ENCODE results near the gene KRT4. TPM values are rescaled to one million over a fixed set of nuclear protein-coding genes. Genes with fewer than 3 reads are reported as not detected.
"Not testable (repeated sequence)": the region's sequence is repeated elsewhere in the genome, so short reads cannot be mapped to it uniquely, and the experiment has no call there.

KRT4 gene
- total RNA-seq (not detected), polyA plus RNA-seq (not detected)

- Mint-ChIP-seq H3K9me3 (no peaks in the 10 kb centered on the region), H3K4me3 (no peak within 1 kb of the TSS), H3K27me3 (peaks cover 15 to 19% of the 10 kb centered on the region in 2 donors), H3K4me1 (peaks cover 3 to 5% (median 4%) of the 10 kb centered on the region in 3 donors), H3K36me3 (no peaks in the 10 kb centered on the region), H3K27ac (peak within 1 kb of the TSS in 2 of 8 donors; percentile 5 to 37)
- POLR2A ChIA-PET, result no interaction called here
- Histone ChIP-seq H3K36me3 (ENCODE audit: insufficient read depth, low read length) (no peaks in the 10 kb centered on the region), H3K4me1 (ENCODE audit: insufficient read depth, low read length) (peaks cover 14% of the 10 kb centered on the region), H3K4me3 (ENCODE audit: low read length) (no peak within 1 kb of the TSS), H3K27me3 (ENCODE audit: insufficient read depth, low read length, poor library complexity, severe bottlenecking) (no peaks in the 10 kb centered on the region), H3K9me3 (ENCODE audit: low read length) (no peaks in the 10 kb centered on the region), H3K27ac (ENCODE audit: low read depth, low read length) (no peak within 1 kb of the TSS)
- DNase-seq, result no peak
- CTCF ChIA-PET, result interaction anchor here (0.6 to 0.8 kb wide), 2 partner anchors 159 to 228 kb away, joined by 3 read pairs; no protein-coding TSS in a partner anchor
These were observed at the start of gene KRT4 for GRCh38 chr12:52813885-52814709. TSS of gene KRT4 (minus strand) at chr12:52814116. CDS start at chr12:52814058, 58 bp downstream.

- H3K4me1 ChIP-seq (ENCODE audit: insufficient read depth, low read length), result peaks cover 2% of the 10 kb centered on the region
- no peak overlapping the region for H3K27ac ChIP-seq (ENCODE audit: low read depth, low read length)
- Mint-ChIP-seq H3K27me3 (peaks cover 0 to 8% of the 10 kb centered on the region in 2 donors), H3K36me3 (no peaks in the 10 kb centered on the region), H3K4me3 (no peak overlapping the region), H3K9me3 (no peaks in the 10 kb centered on the region), H3K27ac (no peak overlapping the region), H3K4me1 (peaks cover 1 to 2% (median 1%) of the 10 kb centered on the region in 3 donors)
- H3K27me3 ChIP-seq (ENCODE audit: insufficient read depth, low read length, poor library complexity, severe bottlenecking), result no peaks in the 10 kb centered on the region
- H3K9me3 ChIP-seq (ENCODE audit: low read length), result no peaks in the 10 kb centered on the region
- no peaks in the 10 kb centered on the region for H3K36me3 ChIP-seq (ENCODE audit: insufficient read depth, low read length)
- ChIA-PET POLR2A (no interaction called here), CTCF (no interaction called here)
- DNase-seq, result no peak
- H3K4me3 ChIP-seq (ENCODE audit: low read length), result no peak overlapping the region
These were observed 48.1 kb upstream of the KRT4 start for GRCh38 chr12:52862023-52862422.

DNA sequence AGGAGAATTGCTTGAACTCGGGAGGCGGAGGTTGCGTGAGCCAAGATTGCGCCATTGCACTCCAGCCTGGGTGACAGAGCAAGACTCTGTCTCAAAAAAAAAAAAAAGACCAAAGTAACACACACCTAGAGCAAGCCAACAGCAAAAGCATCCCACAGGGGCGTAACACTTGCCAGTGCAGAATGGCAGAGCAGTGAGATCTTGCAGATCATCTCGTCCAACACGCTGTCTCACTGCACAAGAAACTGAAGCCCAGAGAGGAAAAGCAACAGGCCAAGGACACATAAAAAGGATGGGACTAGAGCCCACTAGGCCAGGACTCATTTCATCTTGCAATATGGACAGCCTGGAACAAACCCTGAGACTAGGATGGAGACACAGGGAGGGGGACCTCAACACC, 47.6 kb upstream of the KRT4 start:
- CTCF ChIA-PET, result no interaction called here
- Histone ChIP-seq H3K36me3 (ENCODE audit: insufficient read depth, low read length) (no peaks in the 10 kb centered on the region), H3K4me1 (ENCODE audit: insufficient read depth, low read length) (no peaks in the 10 kb centered on the region), H3K9me3 (ENCODE audit: low read length) (no peaks in the 10 kb centered on the region), H3K4me3 (ENCODE audit: low read length) (no peak overlapping the region), H3K27me3 (ENCODE audit: insufficient read depth, low read length, poor library complexity, severe bottlenecking) (no peaks in the 10 kb centered on the region), H3K27ac (ENCODE audit: low read depth, low read length) (no peak overlapping the region)
- POLR2A ChIA-PET, result no interaction called here
- Mint-ChIP-seq H3K27ac (no peak overlapping the region), H3K27me3 (peaks cover 0 to 12% of the 10 kb centered on the region in 2 donors), H3K4me3 (no peak overlapping the region), H3K36me3 (no peaks in the 10 kb centered on the region), H3K9me3 (no peaks in the 10 kb centered on the region), H3K4me1 (no peaks in the 10 kb centered on the region)
- no peak for DNase-seq

DNA sequence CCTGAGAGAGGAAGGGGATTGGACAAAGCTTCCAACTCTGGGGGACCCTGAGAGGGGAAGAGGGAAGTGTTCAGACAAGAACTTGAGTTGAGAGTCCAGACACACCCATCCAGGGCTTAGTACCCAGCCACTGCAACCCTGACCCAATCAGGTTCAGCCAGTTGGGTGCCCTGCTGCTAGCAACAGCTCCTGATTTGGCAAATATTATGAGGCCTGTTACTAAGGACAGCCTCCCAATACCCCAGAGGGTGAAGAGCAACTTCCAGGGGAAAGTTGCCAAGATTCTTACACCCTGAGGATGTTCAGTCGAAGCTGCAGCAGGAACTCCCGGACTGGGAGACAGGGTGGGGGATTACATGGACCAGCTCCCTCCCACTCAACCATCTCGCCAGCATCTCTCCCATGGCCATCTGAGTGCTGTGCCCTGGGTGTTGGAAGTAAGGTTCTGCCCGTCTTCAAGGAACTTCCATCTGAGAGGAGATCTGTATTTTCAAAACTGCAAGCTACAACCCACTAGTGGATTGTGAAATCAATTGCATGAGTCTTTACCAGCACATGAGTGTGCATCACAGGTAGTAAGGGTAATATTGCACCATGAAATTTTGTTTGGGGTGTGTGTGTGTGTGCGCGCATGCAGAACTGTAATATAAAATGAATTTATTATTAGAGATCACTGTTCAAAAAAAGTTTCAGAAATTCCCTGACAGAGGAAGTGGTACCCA, 46.3 kb upstream of the KRT4 start:
- Histone ChIP-seq H3K9me3 (ENCODE audit: low read length) (no peaks in the 10 kb centered on the region), H3K36me3 (ENCODE audit: insufficient read depth, low read length) (no peaks in the 10 kb centered on the region), H3K4me3 (ENCODE audit: low read length) (no peak overlapping the region), H3K27me3 (ENCODE audit: insufficient read depth, low read length, poor library complexity, severe bottlenecking) (no peaks in the 10 kb centered on the region), H3K27ac (ENCODE audit: low read depth, low read length) (no peak overlapping the region), H3K4me1 (ENCODE audit: insufficient read depth, low read length) (no peaks in the 10 kb centered on the region)
- POLR2A ChIA-PET, result interaction anchor here (0.6 kb wide), 1 partner anchor 434 kb away, joined by 4 read pairs; no protein-coding TSS in a partner anchor
- CTCF ChIA-PET, result interaction anchor here (1.0 to 1.2 kb wide), 2 partner anchors 13 to 19 kb away, joined by 3 to 4 read pairs; no protein-coding TSS in a partner anchor
- H3K4me3 Mint-ChIP-seq, result peak overlapping the region in 1 of 7 donors; percentile 69
- H3K36me3 Mint-ChIP-seq, result no peaks in the 10 kb centered on the region
- DNase-seq, result no peak
- peaks cover 2 to 12% of the 10 kb centered on the region in 2 donors for H3K27me3 Mint-ChIP-seq
- no peaks in the 10 kb centered on the region for H3K4me1 Mint-ChIP-seq
- H3K9me3 Mint-ChIP-seq, result peaks cover 0 to 2% (median 0%) of the 10 kb centered on the region in 5 donors
- H3K27ac Mint-ChIP-seq, result peak overlapping the region in 1 of 8 donors; percentile 55

- DNase-seq, result no peak
- ChIA-PET CTCF (no interaction called here), POLR2A (no interaction called here)
- Mint-ChIP-seq H3K36me3 (no peaks in the 10 kb centered on the region), H3K4me3 (no peak overlapping the region), H3K4me1 (no peaks in the 10 kb centered on the region), H3K27me3 (peaks cover 8 to 33% of the 10 kb centered on the region in 2 donors), H3K27ac (no peak overlapping the region), H3K9me3 (peaks cover 0 to 2% (median 0%) of the 10 kb centered on the region in 5 donors)
- no peak overlapping the region for H3K27ac ChIP-seq (ENCODE audit: low read depth, low read length)
- no peaks in the 10 kb centered on the region for H3K4me1 ChIP-seq (ENCODE audit: insufficient read depth, low read length)
- H3K27me3 ChIP-seq (ENCODE audit: insufficient read depth, low read length, poor library complexity, severe bottlenecking), result no peaks in the 10 kb centered on the region
- no peaks in the 10 kb centered on the region for H3K36me3 ChIP-seq (ENCODE audit: insufficient read depth, low read length)
- H3K4me3 ChIP-seq (ENCODE audit: low read length), result no peak overlapping the region
- no peaks in the 10 kb centered on the region for H3K9me3 ChIP-seq (ENCODE audit: low read length)
These were observed 43.6 kb upstream of the KRT4 start for GRCh38 chr12:52857500-52857899.

- POLR2A ChIA-PET, result no interaction called here
- no peaks in the 10 kb centered on the region for H3K27me3 ChIP-seq (ENCODE audit: insufficient read depth, low read length, poor library complexity, severe bottlenecking)
- H3K4me1 Mint-ChIP-seq, result no peaks in the 10 kb centered on the region
- CTCF ChIA-PET, result no interaction called here
- H3K36me3 Mint-ChIP-seq, result no peaks in the 10 kb centered on the region
- no peak overlapping the region for H3K27ac ChIP-seq (ENCODE audit: low read depth, low read length)
- no peak overlapping the region for H3K4me3 Mint-ChIP-seq
- no peaks in the 10 kb centered on the region for H3K9me3 ChIP-seq (ENCODE audit: low read length)
- H3K9me3 Mint-ChIP-seq, result peaks cover 0 to 2% (median 0%) of the 10 kb centered on the region in 5 donors
- H3K4me3 ChIP-seq (ENCODE audit: low read length), result no peak overlapping the region
- DNase-seq, result no peak
- peaks cover 8 to 37% of the 10 kb centered on the region in 2 donors for H3K27me3 Mint-ChIP-seq
- H3K36me3 ChIP-seq (ENCODE audit: insufficient read depth, low read length), result no peaks in the 10 kb centered on the region
- H3K27ac Mint-ChIP-seq, result no peak overlapping the region
- no peaks in the 10 kb centered on the region for H3K4me1 ChIP-seq (ENCODE audit: insufficient read depth, low read length)
These were observed 42.9 kb upstream of the KRT4 start for GRCh38 chr12:52856787-52857186.

- not testable (repeated sequence) for H3K4me3 Mint-ChIP-seq
These were observed 42.2 kb upstream of the KRT4 start for GRCh38 chr12:52856077-52856476.

DNA sequence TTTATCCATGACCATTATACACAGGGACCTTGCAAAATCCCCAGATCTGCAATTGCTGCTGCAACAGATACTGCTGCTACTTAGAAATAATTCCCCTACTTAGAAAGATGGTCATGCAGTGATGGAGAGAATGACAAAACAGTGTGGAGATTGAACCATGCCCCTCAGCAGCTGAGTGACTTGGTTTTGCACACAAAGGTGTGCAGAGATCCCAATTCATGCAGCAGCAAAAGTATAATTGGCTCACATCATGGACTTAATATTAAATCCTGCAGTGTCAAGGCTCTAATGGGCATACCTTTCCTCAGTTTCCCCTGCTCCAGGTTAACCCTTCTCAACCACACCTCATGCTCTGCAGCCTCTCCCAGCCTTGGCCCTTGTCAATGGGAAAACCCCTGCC, 37.9 kb upstream of the KRT4 start:
- no peak overlapping the region for H3K4me3 Mint-ChIP-seq
- H3K9me3 Mint-ChIP-seq, result peaks cover 0 to 2% (median 0%) of the 10 kb centered on the region in 5 donors
- POLR2A ChIA-PET, result no interaction called here
- DNase-seq, result no peak
- H3K27ac ChIP-seq (ENCODE audit: low read depth, low read length), result no peak overlapping the region
- no peaks in the 10 kb centered on the region for H3K4me1 ChIP-seq (ENCODE audit: insufficient read depth, low read length)
- no peaks in the 10 kb centered on the region for H3K36me3 Mint-ChIP-seq
- H3K27me3 ChIP-seq (ENCODE audit: insufficient read depth, low read length, poor library complexity, severe bottlenecking), result no peaks in the 10 kb centered on the region
- CTCF ChIA-PET, result no interaction called here
- H3K4me1 Mint-ChIP-seq, result no peaks in the 10 kb centered on the region
- no peak overlapping the region for H3K27ac Mint-ChIP-seq
- H3K27me3 Mint-ChIP-seq, result peaks cover 9 to 40% of the 10 kb centered on the region in 2 donors
- no peaks in the 10 kb centered on the region for H3K36me3 ChIP-seq (ENCODE audit: insufficient read depth, low read length)
- H3K9me3 ChIP-seq (ENCODE audit: low read length), result no peaks in the 10 kb centered on the region
- no peak overlapping the region for H3K4me3 ChIP-seq (ENCODE audit: low read length)

More at GRCh38 chr12:52856077-52856476, 42.2 kb upstream of the KRT4 start:
- peaks cover 8 to 37% of the 10 kb centered on the region in 2 donors for H3K27me3 Mint-ChIP-seq
- H3K36me3 ChIP-seq (ENCODE audit: insufficient read depth, low read length); H3K9me3 ChIP-seq (ENCODE audit: low read length); CTCF ChIA-PET; DNase-seq; H3K27ac ChIP-seq (ENCODE audit: low read depth, low read length); H3K36me3 Mint-ChIP-seq; H3K9me3 Mint-ChIP-seq; H3K27me3 ChIP-seq (ENCODE audit: insufficient read depth, low read length, poor library complexity, severe bottlenecking); H3K4me1 Mint-ChIP-seq; H3K27ac Mint-ChIP-seq; H3K4me3 ChIP-seq (ENCODE audit: low read length); POLR2A ChIA-PET; H3K4me1 ChIP-seq (ENCODE audit: insufficient read depth, low read length): not testable (repeated sequence)
